GM18868 (cell line): ENCODE results near the gene S100A3.
"Not testable (repeated sequence)": the region's sequence is repeated elsewhere in the genome, so short reads cannot be mapped to it uniquely, and the experiment has no call there.

Source experiments
- ATAC-seq: cut with Tn5 transposase; IDR thresholded peaks from one replicate; pipeline ENCODE4 v1.9.1; 2021; ENCODE audit warnings: mild to moderate bottlenecking, moderate library complexity; ENCODE audit not compliant: unreplicated experiment

The S100A3 gene

GRCh38 chr1:153536012-153536670, 12.9 kb downstream of the S100A3 start:
- peak; percentile 62 for ATAC-seq

- peak; percentile 42 for ATAC-seq
These were observed 13.6 kb downstream of the S100A3 start, which contains the start of gene S100A6 for GRCh38 chr1:153535242-153536011. Gene S100A6, minus strand, starts transcription at chr1:153535991. Its CDS starts 652 bp downstream, at chr1:153535339.

GRCh38 chr1:153534925-153535241, 14.2 kb downstream of the S100A3 start:
- ATAC-seq: no peak

DNA sequence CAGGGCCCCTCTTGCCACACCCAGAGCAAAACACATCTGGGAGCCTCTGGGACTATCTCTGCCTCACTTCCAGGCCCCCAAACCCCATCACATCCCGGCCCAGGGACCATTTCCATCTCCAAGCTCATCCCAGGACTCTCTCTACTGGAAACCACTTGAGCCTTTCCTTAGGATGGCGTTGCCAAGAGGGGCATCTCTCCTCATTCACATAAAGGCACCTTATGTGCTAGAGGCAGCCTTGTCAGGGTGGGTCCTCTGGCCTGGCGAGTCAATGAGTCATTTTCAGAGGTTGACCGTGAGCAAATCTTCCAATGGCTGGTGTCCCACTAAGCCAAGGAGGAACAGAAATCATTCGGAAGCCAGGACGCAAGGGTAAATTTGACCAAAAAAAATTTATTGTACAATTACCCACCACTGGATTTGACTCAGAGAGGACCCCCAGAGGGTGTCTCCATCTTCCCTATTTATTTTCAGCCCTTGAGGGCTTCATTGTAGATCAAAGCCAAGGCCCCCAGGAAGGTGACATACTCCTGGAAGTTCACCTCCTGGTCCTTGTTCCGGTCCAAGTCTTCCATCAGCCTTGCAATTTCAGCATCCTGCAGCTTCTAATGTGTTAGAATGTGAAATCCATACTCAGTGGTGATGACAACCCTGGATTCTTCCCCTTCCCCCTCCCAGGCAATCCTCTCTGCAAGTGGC, 14.7 kb downstream of the S100A3 start:
- ATAC-seq: no peak

GRCh38 chr1:153533689-153534201, 15.3 kb downstream of the S100A3 start:
- ATAC-seq: no peak

GRCh38 chr1:153532769-153533599, 16.1 kb downstream of the S100A3 start:
- no peak for ATAC-seq

DNA sequence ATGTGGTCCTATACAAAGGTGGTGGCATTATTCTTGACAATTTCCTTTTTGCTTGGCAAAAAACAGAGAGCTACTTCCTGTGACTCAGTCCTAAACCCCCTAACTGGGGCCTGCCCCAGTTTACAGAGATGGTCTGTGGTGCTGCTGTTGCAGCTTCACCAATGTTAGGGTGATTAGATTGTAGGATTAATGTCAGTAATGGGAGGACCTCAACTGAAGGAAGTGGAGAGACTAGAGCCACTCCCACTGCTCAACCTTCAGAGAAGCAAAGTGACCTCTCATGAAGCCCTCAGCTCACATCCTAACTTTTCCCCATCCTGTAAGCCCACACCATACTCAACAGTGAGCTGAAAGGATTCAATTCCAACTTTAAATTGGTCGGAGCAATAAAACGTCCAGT, 16.9 kb downstream of the S100A3 start:
- ATAC-seq: no peak

- no peak for ATAC-seq
These were observed 17.4 kb downstream of the S100A3 start for GRCh38 chr1:153531638-153532037.

GRCh38 chr1:153527683-153528040, 21.4 kb downstream of the S100A3 start:
- ATAC-seq: no peak

GRCh38 chr1:153527023-153527682, 21.9 kb downstream of the S100A3 start:
- ATAC-seq: no peak

DNA sequence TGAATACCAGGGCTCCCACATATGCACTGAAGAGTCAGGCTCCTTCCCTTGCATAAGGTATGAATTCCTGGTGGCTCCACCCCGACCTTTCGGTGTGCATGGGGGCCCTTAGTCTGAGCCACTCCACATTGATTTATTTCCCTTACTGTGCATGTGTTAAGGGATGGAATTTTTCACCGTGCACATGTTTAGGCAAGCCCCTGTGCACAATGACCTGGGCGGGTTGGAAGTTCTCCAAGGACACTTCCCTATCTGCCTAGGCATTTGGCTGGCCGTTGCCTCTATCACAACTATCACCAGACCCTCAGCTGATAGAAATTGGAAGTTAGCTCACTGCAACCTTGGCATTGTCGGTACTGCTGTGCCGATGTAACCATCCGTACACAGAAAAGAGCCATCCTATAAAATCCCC, 22.9 kb downstream of the S100A3 start:
- ATAC-seq: no peak

GRCh38 chr1:153525088-153525728, 23.9 kb downstream of the S100A3 start:
- no peak for ATAC-seq

DNA sequence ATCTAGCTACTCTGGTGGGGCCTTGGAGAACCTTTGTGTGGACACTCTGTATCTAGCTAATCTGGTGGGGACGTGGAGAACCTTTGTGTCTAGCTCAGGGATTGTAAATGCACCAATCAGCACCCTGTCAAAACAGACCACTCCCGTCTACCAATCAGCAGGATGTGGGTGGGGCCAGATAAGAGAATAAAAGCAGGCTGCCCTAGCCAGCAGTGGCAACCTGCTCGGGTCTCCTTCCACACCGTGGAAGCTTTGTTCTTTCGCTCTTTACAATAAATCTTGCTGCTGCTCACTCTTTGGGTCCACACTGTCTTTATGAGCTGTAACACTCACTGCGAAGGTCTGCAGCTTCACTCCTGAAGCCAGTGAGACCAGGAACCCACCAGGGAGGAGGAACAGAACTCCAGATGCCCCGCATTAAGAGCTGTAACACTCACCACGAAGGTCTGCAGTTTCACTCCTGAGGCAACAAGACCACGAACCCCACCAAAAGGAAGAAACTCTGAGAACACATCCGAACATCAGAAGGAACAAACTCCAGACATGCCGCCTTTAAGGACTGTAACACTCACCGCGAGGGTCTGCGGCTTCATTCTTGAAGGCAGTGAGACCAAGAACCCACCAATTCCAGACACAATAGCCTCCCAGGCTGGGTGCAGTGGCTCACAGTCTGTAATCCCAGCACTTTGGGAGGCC, 26.6 kb downstream of the S100A3 start:
- not testable (repeated sequence) for ATAC-seq

GRCh38 chr1:153521808-153522207, 27.2 kb downstream of the S100A3 start:
- ATAC-seq: not testable (repeated sequence)

DNA sequence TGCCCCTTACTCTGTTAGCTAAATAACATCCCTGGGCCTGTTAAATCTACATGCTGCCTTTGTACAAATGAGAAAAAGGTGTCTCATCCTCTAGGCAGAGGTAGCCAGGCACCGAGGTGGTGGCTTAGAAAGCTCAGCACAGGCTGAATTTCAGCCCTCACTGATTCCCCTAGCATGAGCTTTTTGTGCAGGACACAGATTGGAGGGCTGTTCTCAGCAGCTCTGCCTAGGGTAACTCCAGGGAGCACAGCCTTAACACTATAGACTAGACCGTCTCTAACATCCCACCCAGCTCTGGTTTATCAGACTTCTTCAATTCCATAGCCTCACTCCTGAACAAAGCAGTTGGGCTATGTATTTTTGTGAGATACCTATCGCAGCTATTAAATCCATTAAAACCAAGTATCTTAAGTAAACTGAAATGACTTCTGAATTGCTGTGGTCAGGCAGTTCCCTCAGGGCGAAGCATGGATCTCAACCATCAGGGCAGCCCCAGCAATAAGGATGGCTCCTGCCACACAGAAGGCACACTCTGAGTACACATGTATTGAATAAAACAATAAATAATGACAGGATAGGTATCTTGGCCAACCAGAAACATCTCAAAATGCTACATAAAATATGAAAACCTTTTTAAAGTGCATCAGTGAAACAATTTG, 28.1 kb downstream of the S100A3 start:
- no peak for ATAC-seq

DNA sequence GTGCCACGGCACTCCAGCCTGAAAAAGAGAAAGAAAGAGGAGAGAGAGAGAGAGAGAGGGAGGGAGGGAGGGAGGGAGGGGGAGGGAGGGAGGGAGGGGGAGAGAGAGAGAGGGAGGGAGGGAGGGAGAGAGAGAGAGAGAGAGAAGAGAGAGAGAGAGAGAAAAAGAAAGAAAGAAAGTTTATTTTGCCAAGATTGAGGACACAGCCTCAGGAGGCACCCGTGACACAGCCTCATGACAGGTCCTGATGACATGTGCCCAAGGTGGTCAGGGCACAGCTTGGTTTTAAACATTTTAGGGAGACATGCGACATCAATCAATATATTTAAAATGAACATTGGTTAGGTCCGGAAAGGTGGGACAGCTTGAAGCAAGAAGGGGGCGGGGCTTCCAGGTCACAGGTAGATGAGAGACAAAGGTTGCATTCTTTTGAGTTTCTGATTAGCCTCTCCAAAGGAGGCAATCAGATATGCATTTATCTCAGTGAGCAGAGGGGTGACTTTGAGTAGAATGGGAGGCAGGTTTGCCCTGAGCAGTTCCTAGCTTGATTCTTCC, 28.8 kb downstream of the S100A3 start:
- not testable (repeated sequence) for ATAC-seq

GRCh38 chr1:153519242-153519641, 29.8 kb downstream of the S100A3 start:
- ATAC-seq: no peak
